ENCODE data around the gene GFRA4. TPM values are rescaled to one million over a fixed set of nuclear protein-coding genes. Genes with fewer than 3 reads are reported as not detected.

The GFRA4 gene
- total RNA-seq, 1 donor from 2014 or later, result not detected

- no peaks in the 10 kb centered on the region for H3K27me3 ChIP-seq
- ATAC-seq, result no peak
- H3K36me3 ChIP-seq, result no peaks in the 10 kb centered on the region
- no peak for TF ChIP-seq CTCF (IDR thresholded peaks at IDR 0.05)
- H3K27ac ChIP-seq, result peak overlapping the region; percentile 7
- H3K9me3 ChIP-seq, result no peaks in the 10 kb centered on the region
- peak overlapping the region; percentile 17 for H3K4me3 ChIP-seq
- DNase-seq, result no peak
- H3K4me1 ChIP-seq, result no peaks in the 10 kb centered on the region
- intact Hi-C loops (cut with DNase I), result no loop called here
Observed at GRCh38 chr20:3614466-3614865, 48.7 kb downstream of the GFRA4 start.

GRCh38 chr20:3613821-3614440 lies 49.3 kb downstream of the GFRA4 start:
- Histone ChIP-seq H3K9me3 (no peaks in the 10 kb centered on the region), H3K4me3 (peak overlapping the region; percentile 17), H3K36me3 (no peaks in the 10 kb centered on the region), H3K27me3 (no peaks in the 10 kb centered on the region), H3K4me1 (no peaks in the 10 kb centered on the region), H3K27ac (no peak overlapping the region)
- DNase-seq, result no peak
- no peak for TF ChIP-seq CTCF (IDR thresholded peaks at IDR 0.05)
- ATAC-seq, result peak; percentile 13
- intact Hi-C loops (cut with DNase I), result no loop called here

- H3K9me3 ChIP-seq, result no peaks in the 10 kb centered on the region
- TF ChIP-seq CTCF (IDR thresholded peaks at IDR 0.05), result no peak
- H3K36me3 ChIP-seq, result no peaks in the 10 kb centered on the region
- peak overlapping the region; percentile 49 for H3K27ac ChIP-seq
- no peaks in the 10 kb centered on the region for H3K4me1 ChIP-seq
- no peaks in the 10 kb centered on the region for H3K27me3 ChIP-seq
- H3K4me3 ChIP-seq, result peak overlapping the region; percentile 22
- intact Hi-C loops (cut with DNase I), result no loop called here
- ATAC-seq, result peak; percentile 64
- no peak for DNase-seq
Observed at GRCh38 chr20:3612795-3613572, 50.2 kb downstream of the GFRA4 start.

- ATAC-seq, result no peak
- H3K4me1 ChIP-seq, result no peaks in the 10 kb centered on the region
- no peak overlapping the region for H3K4me3 ChIP-seq
- H3K27ac ChIP-seq, result no peak overlapping the region
- no peaks in the 10 kb centered on the region for H3K27me3 ChIP-seq
- H3K9me3 ChIP-seq, result no peaks in the 10 kb centered on the region
- intact Hi-C loops (cut with DNase I), result no loop called here
- DNase-seq, result no peak
- H3K36me3 ChIP-seq, result peaks cover 4% of the 10 kb centered on the region
- no peak for TF ChIP-seq CTCF (IDR thresholded peaks at IDR 0.05)
Observed at GRCh38 chr20:3611901-3612300, 51.3 kb downstream of the GFRA4 start.

Other genes with a start within 250 kb of the GFRA4 start
- gene ATRN, start 192.4 kb downstream of the GFRA4 start, total RNA-seq, result 31.6 TPM
- gene ADAM33, start 18.6 kb upstream of the GFRA4 start, total RNA-seq, result 11.0 TPM
- 53.6 TPM for gene SIGLEC1, start 49.2 kb upstream of the GFRA4 start, total RNA-seq
- gene HSPA12B, start 69.3 kb upstream of the GFRA4 start, total RNA-seq, result 33.7 TPM
- gene ADISSP, start 104.4 kb upstream of the GFRA4 start, total RNA-seq, result 23.3 TPM
- 0.46 TPM for gene SPEF1, start 118.0 kb upstream of the GFRA4 start, total RNA-seq
- 94.6 TPM for gene CENPB, start 123.3 kb upstream of the GFRA4 start, total RNA-seq
- gene CDC25B, start 132.9 kb upstream of the GFRA4 start, total RNA-seq, result 136 TPM
- 13.1 TPM for gene AP5S1, start 157.1 kb upstream of the GFRA4 start, total RNA-seq
- gene MAVS, start 183.4 kb upstream of the GFRA4 start, total RNA-seq, result 41.5 TPM
- gene PANK2, start 226.0 kb upstream of the GFRA4 start, total RNA-seq, result 37.6 TPM

Data from upper lobe of right lung (tissue), 1 donor.